SK-N-MC (cell line): ENCODE results near the gene RTP3.

Source experiments
- EZH2 ChIP-seq: fragments of 200-600 bp; sonication (generic); IDR thresholded peaks from one replicate; pipeline ENCODE4 v1.6.1; 2017; ENCODE audit warnings: antibody characterized with exemption
- POLR2AphosphoS5 ChIP-seq: IDR thresholded peaks from 2 replicates; pipeline ENCODE4 v1.6.1; 2012; ENCODE audit warnings: mild to moderate bottlenecking, low read depth, low read length, borderline replicate concordance

GRCh38 chr3:46542801-46543201, 45.0 kb downstream of the RTP3 start:
- no peak for TF ChIP-seq EZH2
- TF ChIP-seq POLR2AphosphoS5, result no peak
